ENCODE data around the gene WNT3A. TPM values are rescaled to one million over a fixed set of nuclear protein-coding genes. Genes with fewer than 3 reads are reported as not detected.

WNT3A gene
- total RNA-seq, 4 donors from 2014 or later = not detected

GRCh38 chr1:228003461-228004330 lies 3.1 kb upstream of the WNT3A start:
- Histone ChIP-seq H3K36me3 (no peaks in the 10 kb centered on the region), H3K4me1 (peaks cover 0 to 26% (median 17%) of the 10 kb centered on the region in 4 donors), H3K4me3 (no peak overlapping the region), H3K9me3 (peaks cover 0 to under 1% (median 0%) of the 10 kb centered on the region in 4 donors), H3K27me3 (peaks cover 0 to 88% (median 29%) of the 10 kb centered on the region in 4 donors), H3K27ac (replicated peaks in 1 of 4) (no peak overlapping the region)
- TF ChIP-seq EP300 (IDR thresholded peaks at IDR 0.05) (no peak), POLR2AphosphoS5 (IDR thresholded peaks at IDR 0.05) (no peak), POLR2A (IDR thresholded peaks at IDR 0.05; ENCODE audit: low read depth) (no peak)
- TF ChIP-seq, protein P1, sequence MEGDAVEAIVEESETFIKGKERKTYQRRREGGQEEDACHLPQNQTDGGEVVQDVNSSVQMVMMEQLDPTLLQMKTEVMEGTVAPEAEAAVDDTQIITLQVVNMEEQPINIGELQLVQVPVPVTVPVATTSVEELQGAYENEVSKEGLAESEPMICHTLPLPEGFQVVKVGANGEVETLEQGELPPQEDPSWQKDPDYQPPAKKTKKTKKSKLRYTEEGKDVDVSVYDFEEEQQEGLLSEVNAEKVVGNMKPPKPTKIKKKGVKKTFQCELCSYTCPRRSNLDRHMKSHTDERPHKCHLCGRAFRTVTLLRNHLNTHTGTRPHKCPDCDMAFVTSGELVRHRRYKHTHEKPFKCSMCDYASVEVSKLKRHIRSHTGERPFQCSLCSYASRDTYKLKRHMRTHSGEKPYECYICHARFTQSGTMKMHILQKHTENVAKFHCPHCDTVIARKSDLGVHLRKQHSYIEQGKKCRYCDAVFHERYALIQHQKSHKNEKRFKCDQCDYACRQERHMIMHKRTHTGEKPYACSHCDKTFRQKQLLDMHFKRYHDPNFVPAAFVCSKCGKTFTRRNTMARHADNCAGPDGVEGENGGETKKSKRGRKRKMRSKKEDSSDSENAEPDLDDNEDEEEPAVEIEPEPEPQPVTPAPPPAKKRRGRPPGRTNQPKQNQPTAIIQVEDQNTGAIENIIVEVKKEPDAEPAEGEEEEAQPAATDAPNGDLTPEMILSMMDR (IDR thresholded peaks at IDR 0.05) = no peak
- DNase-seq (ENCODE audit: extremely low spot score) = no peak
- WGBS = 49% methylated on average over 14 of the region's 14 CpGs
- intact Hi-C loops (cut with DNase I) = no loop called here

GRCh38 chr1:228004331-228004855 lies 2.4 kb upstream of the WNT3A start:
- no peak overlapping the region for H3K4me3 ChIP-seq
- H3K9me3 ChIP-seq = no peaks in the 10 kb centered on the region
- no peaks in the 10 kb centered on the region for H3K36me3 ChIP-seq
- intact Hi-C loops (cut with DNase I) = no loop called here
- H3K27me3 ChIP-seq = peaks cover 0 to 95% (median 35%) of the 10 kb centered on the region in 4 donors
- DNase-seq (ENCODE audit: extremely low spot score) = peak; percentile 85
- WGBS = 17% methylated on average over 12 of the region's 12 CpGs
- TF ChIP-seq POLR2AphosphoS5 (IDR thresholded peaks at IDR 0.05) = no peak
- TF ChIP-seq EP300 (IDR thresholded peaks at IDR 0.05) = no peak
- TF ChIP-seq, protein P1 (IDR thresholded peaks at IDR 0.05) = no peak
- TF ChIP-seq POLR2A (IDR thresholded peaks at IDR 0.05; ENCODE audit: low read depth) = no peak
- H3K27ac ChIP-seq (replicated peaks in 1 of 4) = no peak overlapping the region
- peaks cover 0 to 26% (median 17%) of the 10 kb centered on the region in 4 donors for H3K4me1 ChIP-seq

DNA sequence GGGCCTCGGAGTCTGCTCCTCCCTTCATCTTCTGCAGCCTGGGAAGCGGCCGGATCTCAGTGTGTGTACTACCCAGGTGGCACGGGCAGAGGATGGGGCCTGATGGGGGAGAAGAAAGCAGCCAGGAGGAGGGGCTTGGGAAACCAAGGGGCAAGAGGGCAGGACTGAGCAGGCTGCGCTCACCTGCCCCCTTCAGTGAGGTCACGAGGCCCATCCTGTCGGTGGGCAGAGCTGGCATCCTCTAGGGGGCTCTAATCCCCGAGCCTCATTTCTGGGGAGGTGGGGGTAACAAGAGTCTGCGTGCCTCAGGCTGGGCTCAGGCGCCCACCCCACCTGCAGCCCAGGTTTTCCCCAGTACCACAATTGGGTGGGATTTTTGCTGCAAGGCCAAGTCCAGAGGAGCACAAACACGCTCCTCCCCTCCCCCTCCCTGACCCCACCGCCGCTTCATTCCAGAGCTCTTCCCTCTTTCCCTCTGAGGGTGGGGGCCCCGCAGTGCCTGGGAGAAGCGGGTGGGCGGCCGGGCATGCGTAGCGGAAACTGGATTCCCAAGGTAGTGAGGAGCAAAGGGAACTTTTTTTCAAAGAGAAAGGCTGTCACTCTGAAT lies 1.8 kb upstream of the WNT3A start:
- no peaks in the 10 kb centered on the region for H3K36me3 ChIP-seq
- DNase-seq (ENCODE audit: extremely low spot score) = peak; percentile 57
- no peak for TF ChIP-seq POLR2A (IDR thresholded peaks at IDR 0.05; ENCODE audit: low read depth)
- TF ChIP-seq, protein P1 (IDR thresholded peaks at IDR 0.05) = no peak
- no peak for TF ChIP-seq POLR2AphosphoS5 (IDR thresholded peaks at IDR 0.05)
- no peak for TF ChIP-seq EP300 (IDR thresholded peaks at IDR 0.05)
- H3K4me3 ChIP-seq = no peak overlapping the region
- no peaks in the 10 kb centered on the region for H3K9me3 ChIP-seq
- peaks cover 0 to 96% (median 36%) of the 10 kb centered on the region in 4 donors for H3K27me3 ChIP-seq
- 10% methylated on average over 16 of the region's 19 CpGs for WGBS
- H3K4me1 ChIP-seq = peaks cover 0 to 26% (median 17%) of the 10 kb centered on the region in 4 donors
- H3K27ac ChIP-seq (replicated peaks in 1 of 4) = no peak overlapping the region
- intact Hi-C loops (cut with DNase I) = no loop called here

DNA sequence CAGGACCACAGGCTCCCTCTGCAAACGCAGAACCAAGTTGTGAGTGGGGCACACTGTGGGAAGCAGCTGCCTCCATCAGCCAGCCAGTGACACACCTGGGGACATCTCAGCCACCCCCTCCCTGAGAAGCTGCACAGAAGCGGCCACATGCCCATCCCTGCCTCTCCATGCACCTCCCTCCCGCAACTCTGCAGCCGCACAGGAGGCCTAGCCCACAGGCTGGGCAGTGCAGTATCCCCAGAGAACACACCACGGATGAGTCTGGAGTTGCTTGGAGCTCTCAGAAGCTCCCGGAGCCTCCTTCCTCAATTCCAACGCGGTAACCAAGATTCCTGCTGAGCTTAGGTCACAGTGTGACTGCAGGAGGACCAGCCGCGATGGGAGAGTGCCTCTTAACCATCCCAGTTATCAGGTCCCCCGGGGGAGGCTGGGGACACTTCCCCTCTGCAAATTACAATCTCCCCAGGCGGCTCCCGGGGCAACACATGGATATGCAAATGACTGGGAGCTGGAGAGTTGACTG lies 1.2 kb upstream of the WNT3A start:
- DNase-seq (ENCODE audit: extremely low spot score) = peak; percentile 75
- Histone ChIP-seq H3K4me3 (no peak overlapping the region), H3K36me3 (no peaks in the 10 kb centered on the region), H3K27ac (replicated peaks in 1 of 4) (no peak overlapping the region), H3K9me3 (no peaks in the 10 kb centered on the region), H3K4me1 (peaks cover 0 to 26% (median 17%) of the 10 kb centered on the region in 4 donors), H3K27me3 (peaks cover 0 to 96% (median 36%) of the 10 kb centered on the region in 4 donors)
- intact Hi-C loops (cut with DNase I) = no loop called here
- TF ChIP-seq POLR2A (IDR thresholded peaks at IDR 0.05; ENCODE audit: low read depth) (no peak), POLR2AphosphoS5 (IDR thresholded peaks at IDR 0.05) (no peak), EP300 (IDR thresholded peaks at IDR 0.05) (no peak)
- TF ChIP-seq, protein P1 (IDR thresholded peaks at IDR 0.05) = no peak
- no CpG with 5 or more reads among the region's 13 CpGs for WGBS
